H54 (cell line): ENCODE measurements around the gene ABI3BP.

Experiments used
- DNase-seq: peaks from one replicate; pipeline ENCODE4 v3.0.0; 2011; ENCODE audit warnings: low spot score, mixed read lengths; ENCODE audit not compliant: insufficient read length
- FAIRE-seq: peaks from 3 replicates; lab custom pipeline; 2011; peaks lifted over from hg19 to GRCh38; lab: Jason Lieb, UNC
- POLR2A ChIP-seq: IDR thresholded peaks from 2 replicates; pipeline ENCODE4 v1.6.1; 2011; ENCODE audit warnings: low read depth, mild to moderate bottlenecking, low read length

The ABI3BP gene

GRCh38 chr3:100972867-100973266 is 20.4 kb downstream of the ABI3BP start:
- no peak for TF ChIP-seq POLR2A
- FAIRE-seq (peak; percentile 88), DNase-seq (no peak)

GRCh38 chr3:100972301-100972844 is 20.8 kb downstream of the ABI3BP start:
- FAIRE-seq (no peak), DNase-seq (no peak)
- TF ChIP-seq POLR2A, result no peak

- no peak for DNase-seq
- FAIRE-seq, result no peak
- no peak for TF ChIP-seq POLR2A
These were observed 21.4 kb downstream of the ABI3BP start for GRCh38 chr3:100971798-100972197.

GRCh38 chr3:100970477-100970990 is 22.7 kb downstream of the ABI3BP start:
- FAIRE-seq (no peak), DNase-seq (no peak)
- TF ChIP-seq POLR2A, result no peak

GRCh38 chr3:100968932-100969906 is 24.0 kb downstream of the ABI3BP start:
- DNase-seq, result no peak
- FAIRE-seq, result no peak
- TF ChIP-seq POLR2A, result no peak

GRCh38 chr3:100966807-100967206 is 26.4 kb downstream of the ABI3BP start:
- FAIRE-seq (no peak), DNase-seq (no peak)
- no peak for TF ChIP-seq POLR2A

GRCh38 chr3:100966049-100966491 is 27.2 kb downstream of the ABI3BP start:
- no peak for DNase-seq

GRCh38 chr3:100963041-100963440 is 30.2 kb downstream of the ABI3BP start:
- no peak for TF ChIP-seq POLR2A
- FAIRE-seq, result no peak
- no peak for DNase-seq

More at GRCh38 chr3:100966049-100966491, 27.2 kb downstream of the ABI3BP start:
- FAIRE-seq, result no peak
- no peak for TF ChIP-seq POLR2A

- no peak for TF ChIP-seq POLR2A
- no peak for DNase-seq
- no peak for FAIRE-seq
These were observed 35.8 kb downstream of the ABI3BP start for GRCh38 chr3:100957261-100957986.

GRCh38 chr3:100956276-100956675 is 36.9 kb downstream of the ABI3BP start:
- TF ChIP-seq POLR2A, result no peak
- FAIRE-seq (no peak), DNase-seq (no peak)

- DNase-seq, result peak; percentile 10
- TF ChIP-seq POLR2A, result no peak
- FAIRE-seq, result peak; percentile 75
These were observed 38.2 kb downstream of the ABI3BP start for GRCh38 chr3:100954990-100955389.

GRCh38 chr3:100954199-100954935 is 38.9 kb downstream of the ABI3BP start:
- DNase-seq, result no peak
- no peak for FAIRE-seq
- TF ChIP-seq POLR2A, result no peak

- FAIRE-seq, result no peak
- no peak for TF ChIP-seq POLR2A
- no peak for DNase-seq
These were observed 40.1 kb downstream of the ABI3BP start for GRCh38 chr3:100953103-100953502.
